Muscle of leg (tissue), 11 donors: ENCODE results near the gene FCAMR. TPM values are rescaled to one million over a fixed set of nuclear protein-coding genes. Genes with fewer than 3 reads are reported as not detected.

Source experiments
- DNase-seq: peaks from one replicate; pipeline ENCODE4 v3.0.0; 2013
- H3K27ac ChIP-seq: one replicate; pipeline ENCODE4 v1.5.1; 2013; ENCODE audit warnings: mild to moderate bottlenecking, low read length, control low read depth
- H3K27me3 ChIP-seq: one replicate; pipeline ENCODE4 v1.6.1; 2013; ENCODE audit warnings: low read length; ENCODE audit not compliant: control insufficient read depth, insufficient read depth
- H3K36me3 ChIP-seq: one replicate; pipeline ENCODE4 v1.6.1; 2013; ENCODE audit warnings: low read length; ENCODE audit not compliant: control insufficient read depth, insufficient read depth
- H3K4me1 ChIP-seq: one replicate; pipeline ENCODE4 v1.6.1; 2013; ENCODE audit warnings: low read length; ENCODE audit not compliant: control insufficient read depth, insufficient read depth
- H3K4me3 ChIP-seq: one replicate; pipeline ENCODE4 v1.5.1; 2013; ENCODE audit warnings: low read length, control low read depth
- H3K9me3 ChIP-seq: replicated peaks from 2 replicates; pipeline ENCODE4 v1.6.1; 2013; ENCODE audit warnings: low read depth, low read length; ENCODE audit not compliant: control insufficient read depth
- WGBS: methylation state at CpG from one replicate; pipeline ENCODE4 v1.1.5; 2013; ENCODE audit warnings: missing lambda C conversion rate; ENCODE audit not compliant: insufficient coverage; 5-methylcytosine and 5-hydroxymethylcytosine counted together
- polyA plus RNA-seq, 8 donors: library from polyadenylated mRNA; unstranded; fragments of 120-200 nt; gene quantifications; one replicate each; pipeline versions ENCODE4 v1.2.1 to v1.2.3, GENCODE V29; 2013; ENCODE audit warnings: inconsistent platforms in 1 of 8, low replicate concordance in 1 of 8; ENCODE audit not compliant: insufficient read length in 8 of 8, insufficient read depth in 1 of 8
- total RNA-seq: library from RNA; stranded (reverse); fragments of 120-200 nt; gene quantifications from one replicate; pipeline ENCODE4 v1.2.4, GENCODE V29; 2013

FCAMR gene
- total and polyA plus RNA-seq, 9 donors, result 0.16 TPM; not detected in 8

- Histone ChIP-seq H3K9me3 (no peaks in the 10 kb centered on the region), H3K36me3 (no peaks in the 10 kb centered on the region), H3K27ac (no peak overlapping the region), H3K27me3 (peaks cover 47% of the 10 kb centered on the region), H3K4me3 (no peak overlapping the region), H3K4me1 (peaks cover 11% of the 10 kb centered on the region)
- DNase-seq, result peak; percentile 91
- WGBS, result 22% methylated on average over 6 of the region's 7 CpGs
These were observed 57.7 kb downstream of the FCAMR start for GRCh38 chr1:206912445-206913095.

- WGBS, result no CpG with 5 or more reads among the region's 1 CpG
- no peaks in the 10 kb centered on the region for H3K36me3 ChIP-seq
These were observed 59.1 kb downstream of the FCAMR start for GRCh38 chr1:206911064-206911663.

GRCh38 chr1:206909883-206910318, 60.4 kb downstream of the FCAMR start:
- Histone ChIP-seq H3K36me3 (no peaks in the 10 kb centered on the region), H3K27ac (no peak overlapping the region), H3K27me3 (peaks cover 54% of the 10 kb centered on the region), H3K4me3 (peak overlapping the region; percentile 40), H3K4me1 (peaks cover 11% of the 10 kb centered on the region), H3K9me3 (no peaks in the 10 kb centered on the region)
- no peak for DNase-seq
- WGBS, result 5% methylated on average over 7 of the region's 14 CpGs

More at GRCh38 chr1:206911064-206911663, 59.1 kb downstream of the FCAMR start:
- peak; percentile 77 for DNase-seq
- Histone ChIP-seq H3K27ac (no peak overlapping the region), H3K4me3 (no peak overlapping the region), H3K4me1 (peaks cover 11% of the 10 kb centered on the region), H3K9me3 (no peaks in the 10 kb centered on the region), H3K27me3 (peaks cover 54% of the 10 kb centered on the region)

- Histone ChIP-seq H3K4me3 (peak overlapping the region; percentile 40), H3K27ac (no peak overlapping the region), H3K36me3 (no peaks in the 10 kb centered on the region), H3K9me3 (no peaks in the 10 kb centered on the region), H3K4me1 (peaks cover 11% of the 10 kb centered on the region), H3K27me3 (peaks cover 56% of the 10 kb centered on the region)
- peak; percentile 54 for DNase-seq
- under 1% methylated on average over 64 of the region's 69 CpGs for WGBS
These were observed 60.9 kb downstream of the FCAMR start for GRCh38 chr1:206909161-206909882.

- WGBS, result 93% methylated on average over 9 of the region's 10 CpGs
- Histone ChIP-seq H3K27me3 (peaks cover 53% of the 10 kb centered on the region), H3K4me1 (peaks cover 11% of the 10 kb centered on the region), H3K27ac (no peak overlapping the region), H3K9me3 (no peaks in the 10 kb centered on the region), H3K4me3 (no peak overlapping the region), H3K36me3 (no peaks in the 10 kb centered on the region)
- DNase-seq, result no peak
These were observed 62.2 kb downstream of the FCAMR start for GRCh38 chr1:206908038-206908437.

Other genes with a start within 250 kb of the FCAMR start
- not detected for gene IL19, start 199.7 kb downstream of the FCAMR start, total RNA-seq
- not detected for gene IL19, start 199.7 kb downstream of the FCAMR start, polyA plus RNA-seq
- gene IL10, start 198.0 kb downstream of the FCAMR start, total RNA-seq, result 1.1 TPM
- 1 to 10 TPM in 1 of 8 donors, under 1 TPM in 7; 0.35 to 1.0 (median 0.47) TPM for gene IL10, start 198.0 kb downstream of the FCAMR start, polyA plus RNA-seq
- gene IL20, start 104.8 kb downstream of the FCAMR start, total RNA-seq, result not detected
- not detected for gene IL20, start 104.8 kb downstream of the FCAMR start, polyA plus RNA-seq
- not detected for gene IL24, start 73.0 kb downstream of the FCAMR start, total RNA-seq
- gene IL24, start 73.0 kb downstream of the FCAMR start, polyA plus RNA-seq, result under 1 TPM in 7 of 8 donors, not detected in 1; 0.11 to 0.30 (median 0.15) TPM
- 0.58 TPM for gene FCMR, start 48.5 kb downstream of the FCAMR start, total RNA-seq
- gene FCMR, start 48.5 kb downstream of the FCAMR start, polyA plus RNA-seq, result 1 to 10 TPM in 7 of 8 donors, under 1 TPM in 1; 0.87 to 2.2 (median 1.4) TPM
- under 0.01 TPM for gene PIGR, start 24.0 kb downstream of the FCAMR start, total RNA-seq
- gene PIGR, start 24.0 kb downstream of the FCAMR start, polyA plus RNA-seq, result 1 to 10 TPM in 1 of 8 donors, under 1 TPM in 5, not detected in 2; 0.04 to 2.3 (median 0.18) TPM
- under 0.01 TPM for gene C1orf116, start 62.3 kb upstream of the FCAMR start, total RNA-seq
- gene C1orf116, start 62.3 kb upstream of the FCAMR start, polyA plus RNA-seq, result 1 to 10 TPM in 2 of 8 donors, under 1 TPM in 6; 0.07 to 2.9 (median 0.14) TPM
- 6.4 TPM for gene YOD1, start 80.7 kb upstream of the FCAMR start, total RNA-seq
- gene YOD1, start 80.7 kb upstream of the FCAMR start, polyA plus RNA-seq, result 1 to 10 TPM; 4.2 to 6.7 (median 5.7) TPM
- gene PFKFB2, start 82.8 kb upstream of the FCAMR start, total RNA-seq, result 4.3 TPM
- gene PFKFB2, start 82.8 kb upstream of the FCAMR start, polyA plus RNA-seq, result 1 to 10 TPM; 3.8 to 7.7 (median 4.6) TPM
- gene C4BPB, start 118.4 kb upstream of the FCAMR start, total RNA-seq, result 0.27 TPM
- gene C4BPB, start 118.4 kb upstream of the FCAMR start, polyA plus RNA-seq, result under 1 TPM in 7 of 8 donors, not detected in 1; 0.11 to 0.53 (median 0.37) TPM
- gene C4BPA, start 133.8 kb upstream of the FCAMR start, total RNA-seq, result 0.09 TPM
- gene C4BPA, start 133.8 kb upstream of the FCAMR start, polyA plus RNA-seq, result under 1 TPM in 6 of 8 donors, not detected in 2; 0.09 to 0.50 (median 0.21) TPM